GM12878 (cell line): ENCODE results near the gene SCAF8. TPM values are rescaled to one million over a fixed set of nuclear protein-coding genes. Genes with fewer than 3 reads are reported as not detected.

Source experiments
- ATAC-seq: fragments of 200-7000 bp; cut with Tn5 transposase; 3 replicates; pipeline ENCODE4 v1.9.1; 2020; ENCODE audit warnings: mild to moderate bottlenecking, moderate library complexity
- BruUV-seq: library from RNA; stranded (reverse); fragments of 400-500 nt; replicated peaks from 2 replicates; lab custom pipeline; 2021; lab: Mats Ljungman, UMichigan
- CTCF ChIA-PET: fragments of 300-600 bp; sonication (Branson Sonifier 250); formaldehyde crosslinking; extraction: SDS; loops from one replicate; lab custom pipeline; 2021; ENCODE audit warnings: inconsistent platforms; lab: Yijun Ruan, JAX
- POLR2A ChIA-PET: fragments of 350-600 bp; formaldehyde crosslinking; extraction: SDS; loops from one replicate; lab custom pipeline; 2021; ENCODE audit warnings: inconsistent platforms; lab: Charles Lee
- RAD21 ChIA-PET: fragments of 300-600 bp; sonication (Branson Sonifier 250); formaldehyde crosslinking; loops from one replicate; lab custom pipeline; 2023; ENCODE audit warnings: antibody characterized with exemption; ENCODE audit not compliant: unreplicated experiment; lab: Charles Lee
- SMC1A ChIA-PET: fragments of 300-600 bp; sonication (Branson Sonifier 250); formaldehyde crosslinking; loops from one replicate; lab custom pipeline; 2023; ENCODE audit not compliant: unreplicated experiment, uncharacterized antibody; lab: Charles Lee
- DNase-seq: peaks from one replicate; pipeline ENCODE4 v3.0.0-alpha.2; 2011; ENCODE audit warnings: low read depth, low spot score
- FAIRE-seq: peaks from 3 replicates; lab custom pipeline; 2011; peaks lifted over from hg19 to GRCh38; lab: Jason Lieb, UNC
- H2AFZ ChIP-seq: 2 replicates; pipeline ENCODE4 v1.6.0; 2011; ENCODE audit warnings: low read depth, low read length, control low read depth; ENCODE audit not compliant: control insufficient read depth
- H3K27ac ChIP-seq: 2 replicates; pipeline ENCODE4 v1.5.1; 2011; ENCODE audit warnings: control low read depth; ENCODE audit not compliant: control insufficient read depth, insufficient read depth
- H3K27me3 ChIP-seq, 2 experiments: replicated peaks in 1 of 2; 2 replicates each; pipeline versions ENCODE4 v1.6.0 to v1.6.1; 2011; ENCODE audit warnings: low read length in 1 of 2; ENCODE audit not compliant: control insufficient read depth in 2 of 2, insufficient read depth in 2 of 2
- H3K36me3 ChIP-seq, 2 experiments: 2 replicates each; pipeline ENCODE4 v1.5.1; 2011; ENCODE audit warnings: low read length in 1 of 2; ENCODE audit not compliant: control insufficient read depth in 2 of 2, insufficient read depth in 2 of 2
- H3K4me1 ChIP-seq: 2 replicates; pipeline ENCODE4 v1.6.1; 2011; ENCODE audit warnings: mild to moderate bottlenecking, low read length, moderate library complexity, mixed read lengths; ENCODE audit not compliant: control insufficient read depth, insufficient read depth
- H3K4me2 ChIP-seq: 2 replicates; pipeline ENCODE4 v1.6.0; 2011; ENCODE audit warnings: control low read depth; ENCODE audit not compliant: control insufficient read depth, insufficient read depth
- H3K4me3 ChIP-seq: fragments of 200-600 bp; sonication (generic); 2 replicates; pipeline ENCODE4 v1.5.1; 2016
- H3K79me2 ChIP-seq: 2 replicates; pipeline ENCODE4 v1.6.0; 2011; ENCODE audit warnings: low read length; ENCODE audit not compliant: control insufficient read depth, insufficient read depth
- H3K9ac ChIP-seq: 2 replicates; pipeline ENCODE4 v1.8.0; 2011; ENCODE audit warnings: low read length, control low read depth, mixed read lengths; ENCODE audit not compliant: control insufficient read depth, insufficient read depth
- H3K9me3 ChIP-seq: replicated peaks from 3 replicates; pipeline ENCODE4 v1.5.1; 2011; ENCODE audit warnings: mild to moderate bottlenecking, low read length; ENCODE audit not compliant: control insufficient read depth, insufficient read depth
- H4K20me1 ChIP-seq: 2 replicates; pipeline ENCODE4 v1.6.0; 2011; ENCODE audit not compliant: control insufficient read depth, insufficient read depth
- BMI1 ChIP-seq: fragments of 450-650 bp; IDR thresholded peaks from 2 replicates; pipeline ENCODE4 v1.6.1; 2016; ENCODE audit warnings: mild to moderate bottlenecking, moderate library complexity, borderline replicate concordance
- CHD1 ChIP-seq: IDR thresholded peaks from 2 replicates; pipeline ENCODE4 v1.6.1; 2012; ENCODE audit warnings: low read depth, low read length, improper control_type of control experiment
- HDAC2 ChIP-seq: fragments of 200-600 bp; sonication (generic); IDR thresholded peaks from 2 replicates; pipeline ENCODE4 v1.6.1; 2017
- NFYA ChIP-seq: IDR thresholded peaks from 2 replicates; pipeline ENCODE4 v1.6.1; 2011; ENCODE audit warnings: low read depth, mild to moderate bottlenecking, low read length, improper control_type of control experiment, borderline replicate concordance
- SMARCA5 ChIP-seq: fragments of 450-650 bp; IDR thresholded peaks from 2 replicates; pipeline ENCODE4 v1.6.1; 2017; ENCODE audit warnings: mild to moderate bottlenecking
- TCF7 ChIP-seq: IDR thresholded peaks from 2 replicates; pipeline ENCODE4 v1.6.1; 2014; ENCODE audit warnings: antibody characterized with exemption, borderline replicate concordance
- YY1 ChIP-seq: IDR thresholded peaks from 2 replicates; pipeline ENCODE4 v1.6.1; 2011; ENCODE audit warnings: low read depth, mild to moderate bottlenecking, low read length
- ZBED1 ChIP-seq: IDR thresholded peaks from 2 replicates; pipeline ENCODE4 v1.6.1; 2016; ENCODE audit warnings: borderline replicate concordance
- ZNF217 ChIP-seq: fragments of 450-650 bp; IDR thresholded peaks from 2 replicates; pipeline ENCODE4 v1.6.1; 2017; ENCODE audit warnings: antibody characterized with exemption, mild to moderate bottlenecking
- WGBS: methylation state at CpG from one replicate; pipeline ENCODE4 v1.1.6; 2016; ENCODE audit warnings: low lambda C conversion rate; ENCODE audit not compliant: insufficient replicate concordance, insufficient coverage; ENCODE audit errors: missing lambda C conversion rate; 5-methylcytosine and 5-hydroxymethylcytosine counted together
- in situ Hi-C: fragments of 300-500 bp; cut with MboI; formaldehyde crosslinking; loops from 9 replicates; pipeline ENCODE4 v1.14.3; 2018; ENCODE audit warnings: mixed read lengths
- intact Hi-C: fragments of 100-400 bp; cut with micrococcal nuclease; formaldehyde crosslinking; loops from one replicate; pipeline ENCODE4 v1.14.2; 2022; ENCODE audit not compliant: unreplicated experiment
- polyA plus RNA-seq, 11 experiments: library from polyadenylated mRNA; depleted of rRNA in 4 of 11; unstranded in 6 of 11; stranded (reverse) in 5 of 11; fragments of >200 nt; fragmentation: Nextera tagmentation in 4 of 11; fragmentation: Illumina TruSeq in 1 of 11; extraction: Ambion mirVana in 4 of 11; extraction: Trizol in 1 of 11; gene quantifications; 1 replicate in 1 of 11; 2 replicates in 10 of 11; pipeline versions ENCODE4 v1.2.1 to v1.2.3, GENCODE V29; 2011 to 2016; ENCODE audit warnings: inconsistent platforms in 2 of 11, missing spikeins in 2 of 11, low read depth in 1 of 11
- total RNA-seq, 4 experiments: library from RNA; depleted of rRNA in 3 of 4; stranded (reverse); fragments of >200 nt in 3 of 4; fragmentation: Illumina TruSeq in 1 of 4; extraction: Trizol in 1 of 4; gene quantifications; 2 replicates each; pipeline versions ENCODE4 v1.2.1 to v1.2.3, GENCODE V29; 2013 to 2021
- TF ChIP-seq, protein P1 (sequence below): fragments of 450-650 bp; formaldehyde crosslinking; IDR thresholded peaks from 2 replicates; pipeline ENCODE4 v1.5.0; 2022; ENCODE audit warnings: mild to moderate bottlenecking, missing genetic modification characterization
- TF ChIP-seq, protein P2 (sequence below): IDR thresholded peaks from 2 replicates; pipeline ENCODE4 v1.6.1; 2011; ENCODE audit warnings: low read depth, mild to moderate bottlenecking, low read length, moderate library complexity, borderline replicate concordance; ENCODE audit errors: extremely low read depth
- TF ChIP-seq, protein P3 (sequence below): fragments of 450-650 bp; IDR thresholded peaks from 2 replicates; pipeline ENCODE4 v1.6.1; 2014; ENCODE audit warnings: mild to moderate bottlenecking

Gene SCAF8
- total and polyA plus RNA-seq, 10 of the 15 experiments (the other 5 are each of a cell fraction or from before 2014, with no cell fraction given), result 8.1 to 28.8 (median 15.9) TPM

DNA sequence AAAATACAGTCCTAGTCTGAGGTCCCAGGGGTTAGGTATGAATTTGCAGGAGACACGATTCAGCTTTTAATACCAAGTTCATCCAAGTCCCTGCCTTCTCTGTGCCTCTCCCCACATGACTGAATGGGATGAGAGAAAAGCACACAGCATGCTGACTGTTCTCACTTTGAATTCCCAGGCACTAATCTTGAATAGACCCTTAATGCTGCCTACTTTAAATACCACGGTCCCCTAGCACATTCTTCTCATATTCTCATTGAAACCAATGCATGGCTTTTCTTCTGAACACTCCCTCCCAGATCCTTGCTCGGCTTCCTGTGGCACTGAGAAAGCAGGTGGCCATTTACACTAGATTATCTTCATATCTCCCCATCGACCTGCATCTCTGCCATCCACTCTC, 30.1 kb upstream of the SCAF8 start:
- Histone ChIP-seq H3K9me3 (no peaks in the 10 kb centered on the region), H3K4me3 (no peak overlapping the region), H3K79me2 (no peaks in the 10 kb centered on the region), H3K4me2 (no peak overlapping the region), H2AFZ (no peak overlapping the region), H3K27me3 (no peaks in the 10 kb centered on the region; a peak in 1 of 4 replicates), H3K9ac (no peak overlapping the region), H3K36me3 (no peaks in the 10 kb centered on the region), H4K20me1 (no peaks in the 10 kb centered on the region), H3K4me1 (no peaks in the 10 kb centered on the region), H3K27ac (no peak overlapping the region)
- ChIA-PET CTCF (no interaction called here), SMC1A (no interaction called here), POLR2A (no interaction called here), RAD21 (no interaction called here)
- intact Hi-C loops, result no loop called here
- in situ Hi-C loops, result no loop called here
- ATAC-seq (no peak), DNase-seq (no peak), FAIRE-seq (no peak)
- WGBS, result 23% methylated on average over 4 of the region's 4 CpGs
- no TSS peak for BruUV-seq
- TF ChIP-seq TCF7, result no peak
- TF ChIP-seq CHD1, result no peak
- TF ChIP-seq ZNF217, result no peak
- TF ChIP-seq, protein P1, sequence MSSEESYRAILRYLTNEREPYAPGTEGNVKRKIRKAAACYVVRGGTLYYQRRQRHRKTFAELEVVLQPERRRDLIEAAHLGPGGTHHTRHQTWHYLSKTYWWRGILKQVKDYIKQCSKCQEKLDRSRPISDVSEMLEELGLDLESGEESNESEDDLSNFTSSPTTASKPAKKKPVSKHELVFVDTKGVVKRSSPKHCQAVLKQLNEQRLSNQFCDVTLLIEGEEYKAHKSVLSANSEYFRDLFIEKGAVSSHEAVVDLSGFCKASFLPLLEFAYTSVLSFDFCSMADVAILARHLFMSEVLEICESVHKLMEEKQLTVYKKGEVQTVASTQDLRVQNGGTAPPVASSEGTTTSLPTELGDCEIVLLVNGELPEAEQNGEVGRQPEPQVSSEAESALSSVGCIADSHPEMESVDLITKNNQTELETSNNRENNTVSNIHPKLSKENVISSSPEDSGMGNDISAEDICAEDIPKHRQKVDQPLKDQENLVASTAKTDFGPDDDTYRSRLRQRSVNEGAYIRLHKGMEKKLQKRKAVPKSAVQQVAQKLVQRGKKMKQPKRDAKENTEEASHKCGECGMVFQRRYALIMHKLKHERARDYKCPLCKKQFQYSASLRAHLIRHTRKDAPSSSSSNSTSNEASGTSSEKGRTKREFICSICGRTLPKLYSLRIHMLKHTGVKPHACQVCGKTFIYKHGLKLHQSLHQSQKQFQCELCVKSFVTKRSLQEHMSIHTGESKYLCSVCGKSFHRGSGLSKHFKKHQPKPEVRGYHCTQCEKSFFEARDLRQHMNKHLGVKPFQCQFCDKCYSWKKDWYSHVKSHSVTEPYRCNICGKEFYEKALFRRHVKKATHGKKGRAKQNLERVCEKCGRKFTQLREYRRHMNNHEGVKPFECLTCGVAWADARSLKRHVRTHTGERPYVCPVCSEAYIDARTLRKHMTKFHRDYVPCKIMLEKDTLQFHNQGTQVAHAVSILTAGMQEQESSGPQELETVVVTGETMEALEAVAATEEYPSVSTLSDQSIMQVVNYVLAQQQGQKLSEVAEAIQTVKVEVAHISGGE (CRISPR knock-in tag), result no peak
- no peak for TF ChIP-seq SMARCA5
- TF ChIP-seq, protein P2, sequence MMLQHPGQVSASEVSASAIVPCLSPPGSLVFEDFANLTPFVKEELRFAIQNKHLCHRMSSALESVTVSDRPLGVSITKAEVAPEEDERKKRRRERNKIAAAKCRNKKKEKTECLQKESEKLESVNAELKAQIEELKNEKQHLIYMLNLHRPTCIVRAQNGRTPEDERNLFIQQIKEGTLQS, result no peak
- no peak for TF ChIP-seq BMI1
- no peak for TF ChIP-seq YY1
- no peak for TF ChIP-seq ZBED1
- TF ChIP-seq, protein P3, sequence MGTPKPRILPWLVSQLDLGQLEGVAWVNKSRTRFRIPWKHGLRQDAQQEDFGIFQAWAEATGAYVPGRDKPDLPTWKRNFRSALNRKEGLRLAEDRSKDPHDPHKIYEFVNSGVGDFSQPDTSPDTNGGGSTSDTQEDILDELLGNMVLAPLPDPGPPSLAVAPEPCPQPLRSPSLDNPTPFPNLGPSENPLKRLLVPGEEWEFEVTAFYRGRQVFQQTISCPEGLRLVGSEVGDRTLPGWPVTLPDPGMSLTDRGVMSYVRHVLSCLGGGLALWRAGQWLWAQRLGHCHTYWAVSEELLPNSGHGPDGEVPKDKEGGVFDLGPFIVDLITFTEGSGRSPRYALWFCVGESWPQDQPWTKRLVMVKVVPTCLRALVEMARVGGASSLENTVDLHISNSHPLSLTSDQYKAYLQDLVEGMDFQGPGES, result no peak
- TF ChIP-seq HDAC2, result no peak
- no peak for TF ChIP-seq NFYA
